Activated CD4-positive, alpha-beta T cell treated with anti-CD3 and anti-CD28 coated beads, Interleukin-2, Interleukin-6, amounts not matched to agents 100 ng/mL and 50 ng/mL, durations not matched to agents 16 hours and 8 hours (primary cell): ENCODE results near the gene SNCA.

ENCODE experiments used
- DNase-seq: peaks from one replicate; pipeline ENCODE4 v3.0.0-alpha.2; 2020

SNCA gene

GRCh38 chr4:89703829-89704590 lies 133.0 kb downstream of the SNCA start:
- DNase-seq = no peak

DNA sequence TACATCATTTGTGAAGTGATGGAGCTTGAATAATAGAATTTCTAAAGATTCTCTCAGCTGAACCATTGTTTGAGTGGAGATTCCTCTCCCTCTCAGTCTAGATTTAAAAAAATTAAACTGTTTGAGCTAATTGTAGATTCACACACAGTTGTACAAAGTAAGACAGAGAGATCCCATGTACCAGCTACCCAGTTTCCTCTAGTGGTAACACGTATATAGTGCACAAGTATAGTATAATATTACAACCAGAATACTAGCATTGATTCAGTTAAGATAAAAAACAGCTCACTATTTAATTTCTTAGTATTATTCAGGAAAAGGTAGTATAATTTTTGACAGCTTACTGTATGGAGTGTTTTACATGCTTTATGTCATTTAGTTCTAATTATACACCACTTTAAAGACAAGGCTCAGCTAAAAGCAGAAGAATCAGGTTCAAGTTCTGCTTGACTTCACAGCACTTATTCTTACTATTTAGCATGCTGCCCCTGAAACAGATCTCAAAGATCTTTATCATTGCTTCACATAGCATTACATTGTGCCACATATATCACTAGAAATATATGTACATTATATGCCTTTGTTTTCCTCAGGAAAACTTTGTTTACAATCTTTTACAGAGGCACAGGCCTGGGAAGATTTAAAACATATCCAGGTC lies 136.1 kb downstream of the SNCA start:
- DNase-seq = no peak

DNA sequence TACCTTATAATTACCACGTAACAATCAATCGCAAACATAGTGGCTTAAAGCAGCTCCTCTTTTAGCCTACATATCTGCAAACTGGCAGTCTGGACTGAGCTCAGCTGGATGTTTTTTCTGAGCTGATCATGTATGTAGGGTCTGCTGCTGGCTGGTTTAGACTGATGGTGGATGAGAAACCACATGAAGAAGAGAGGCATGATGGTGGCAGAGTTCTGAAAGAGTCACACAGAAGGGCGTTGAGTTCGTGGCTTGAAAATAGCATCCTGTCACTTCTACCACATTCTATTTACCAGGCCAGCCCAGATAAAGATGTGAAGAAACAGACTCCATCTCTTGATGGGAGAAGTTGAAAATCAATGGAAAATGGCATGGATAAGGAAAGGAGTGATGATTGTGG lies 151.3 kb downstream of the SNCA start:
- no peak for DNase-seq

DNA sequence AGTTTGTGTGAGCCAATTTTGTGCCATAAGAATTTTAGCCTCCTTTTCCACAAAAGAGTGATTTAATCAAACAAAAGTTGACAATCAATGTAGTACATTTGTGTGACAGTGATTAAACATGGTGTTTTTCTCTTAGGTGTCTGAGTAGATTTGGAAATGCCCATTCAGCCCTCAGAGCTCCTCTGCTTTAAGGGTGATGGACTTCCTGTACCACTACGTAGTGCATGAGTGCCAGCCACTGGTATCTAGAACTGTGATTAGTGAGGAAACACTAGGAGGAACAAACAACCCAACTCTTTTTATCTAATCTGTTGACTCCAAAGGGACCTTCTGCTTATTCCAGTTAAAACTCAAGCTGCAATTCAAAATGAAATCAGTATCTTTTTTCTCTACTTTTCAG lies 151.7 kb downstream of the SNCA start:
- no peak for DNase-seq

- no peak for DNase-seq
Observed at GRCh38 chr4:89684536-89684935, 152.4 kb downstream of the SNCA start.

- no peak for DNase-seq
Observed at GRCh38 chr4:89682808-89683207, 154.2 kb downstream of the SNCA start.

DNA sequence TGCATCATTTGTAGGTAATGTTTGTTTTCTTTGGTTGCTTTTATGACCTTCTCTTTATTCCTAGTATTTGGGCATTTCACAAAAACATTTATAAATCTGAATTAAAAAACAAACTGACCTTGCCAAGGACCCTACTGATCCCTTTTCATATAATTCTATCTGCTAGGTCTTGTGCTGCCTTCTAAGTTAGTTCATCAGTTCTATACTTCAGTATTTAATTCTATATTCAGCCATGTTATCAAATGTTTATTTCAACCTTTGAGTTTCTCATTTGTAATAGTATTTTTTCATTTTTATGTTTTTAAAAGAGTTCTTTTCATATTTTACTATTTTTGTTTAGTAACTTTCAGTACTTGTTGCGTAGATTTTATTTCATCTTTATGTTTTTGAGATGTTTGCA lies 155.3 kb downstream of the SNCA start:
- no peak for DNase-seq

GRCh38 chr4:89681219-89681618 lies 155.7 kb downstream of the SNCA start:
- no peak for DNase-seq

DNA sequence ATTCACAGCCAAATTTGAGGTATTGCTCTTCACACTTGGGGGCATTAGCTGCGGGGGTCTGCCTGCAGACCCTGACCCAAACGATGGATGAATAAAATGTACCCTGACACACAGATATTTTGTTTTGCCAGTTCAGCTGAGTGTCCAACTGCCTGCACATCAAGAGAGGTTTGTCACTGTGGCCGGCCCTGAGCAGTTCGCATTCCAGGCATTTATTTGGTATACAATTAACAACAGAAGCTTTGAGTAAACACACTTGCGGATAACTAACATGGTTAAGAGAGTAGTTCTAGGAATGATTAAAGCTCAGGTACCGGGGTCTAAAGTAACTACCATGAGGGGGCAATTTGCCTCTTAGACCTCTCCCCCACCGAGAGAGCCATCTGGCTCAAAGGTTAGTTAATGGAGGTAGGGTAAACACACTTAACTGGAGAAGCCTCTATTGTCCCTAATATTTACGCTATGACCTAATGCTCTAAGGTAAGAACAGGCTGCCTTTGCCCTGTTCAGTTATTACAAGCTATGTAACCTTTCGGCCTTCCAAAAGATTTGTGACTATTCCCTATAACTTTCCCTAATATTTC lies 162.0 kb downstream of the SNCA start:
- no peak for DNase-seq
